GM12875 (cell line): ENCODE data around the gene TNFRSF25.
"Not testable (repeated sequence)": the region's sequence is repeated elsewhere in the genome, so short reads cannot be mapped to it uniquely, and the experiment has no call there.

Source experiments
- H3K4me3 ChIP-seq: one replicate; pipeline ENCODE4 v1.5.1; 2011; ENCODE audit warnings: low read depth, low read length, control low read depth
- TF ChIP-seq, protein P1 (sequence below): IDR thresholded peaks from 2 replicates; pipeline ENCODE4 v1.5.1; 2011; ENCODE audit warnings: low read depth, mild to moderate bottlenecking, control low read depth, inconsistent platforms, low read length, moderate library complexity, borderline replicate concordance; ENCODE audit not compliant: insufficient read depth

The TNFRSF25 gene

DNA sequence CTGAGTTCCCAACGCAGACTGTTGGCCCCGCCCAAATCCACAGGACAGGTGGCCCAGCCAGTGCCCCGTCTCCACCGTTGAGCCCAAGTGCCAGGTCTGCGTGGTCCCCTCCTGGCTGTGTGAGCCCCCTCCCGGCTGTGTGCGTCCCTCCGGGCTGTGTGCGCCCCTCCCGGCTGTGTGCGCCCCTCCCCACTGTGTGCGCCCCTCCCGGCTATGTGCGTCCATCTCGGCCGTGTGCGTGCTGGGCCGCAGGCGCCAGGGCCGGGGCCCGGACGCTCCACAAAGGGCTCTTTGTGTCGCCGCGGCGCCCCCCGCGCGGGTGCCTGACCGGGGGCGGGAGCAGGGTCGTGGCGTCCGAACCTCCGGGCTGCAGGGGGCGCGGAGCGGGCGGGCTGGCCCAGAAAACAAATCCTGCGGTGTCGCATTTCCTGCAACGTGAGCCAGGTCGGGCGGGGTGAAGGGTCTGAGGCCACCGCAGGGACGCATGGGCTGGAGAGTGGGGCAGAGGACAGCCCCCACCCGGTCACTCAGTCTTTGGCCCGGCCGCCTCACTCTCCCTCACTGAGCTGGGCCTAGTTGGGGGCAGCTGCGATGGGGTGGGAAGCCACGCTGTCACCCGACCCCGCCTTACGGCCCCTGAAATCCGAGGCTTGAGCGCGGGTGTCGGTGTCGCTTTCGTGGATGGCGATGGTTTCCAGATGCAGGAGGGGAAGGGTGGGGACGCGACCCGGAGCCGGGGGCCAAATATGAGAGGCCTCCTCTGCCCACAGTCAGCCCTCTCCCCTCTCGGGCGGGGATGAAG, 18.8 kb downstream of the TNFRSF25 start:
- no peak overlapping the region for H3K4me3 ChIP-seq
- TF ChIP-seq, protein P1, sequence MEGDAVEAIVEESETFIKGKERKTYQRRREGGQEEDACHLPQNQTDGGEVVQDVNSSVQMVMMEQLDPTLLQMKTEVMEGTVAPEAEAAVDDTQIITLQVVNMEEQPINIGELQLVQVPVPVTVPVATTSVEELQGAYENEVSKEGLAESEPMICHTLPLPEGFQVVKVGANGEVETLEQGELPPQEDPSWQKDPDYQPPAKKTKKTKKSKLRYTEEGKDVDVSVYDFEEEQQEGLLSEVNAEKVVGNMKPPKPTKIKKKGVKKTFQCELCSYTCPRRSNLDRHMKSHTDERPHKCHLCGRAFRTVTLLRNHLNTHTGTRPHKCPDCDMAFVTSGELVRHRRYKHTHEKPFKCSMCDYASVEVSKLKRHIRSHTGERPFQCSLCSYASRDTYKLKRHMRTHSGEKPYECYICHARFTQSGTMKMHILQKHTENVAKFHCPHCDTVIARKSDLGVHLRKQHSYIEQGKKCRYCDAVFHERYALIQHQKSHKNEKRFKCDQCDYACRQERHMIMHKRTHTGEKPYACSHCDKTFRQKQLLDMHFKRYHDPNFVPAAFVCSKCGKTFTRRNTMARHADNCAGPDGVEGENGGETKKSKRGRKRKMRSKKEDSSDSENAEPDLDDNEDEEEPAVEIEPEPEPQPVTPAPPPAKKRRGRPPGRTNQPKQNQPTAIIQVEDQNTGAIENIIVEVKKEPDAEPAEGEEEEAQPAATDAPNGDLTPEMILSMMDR: no peak

DNA sequence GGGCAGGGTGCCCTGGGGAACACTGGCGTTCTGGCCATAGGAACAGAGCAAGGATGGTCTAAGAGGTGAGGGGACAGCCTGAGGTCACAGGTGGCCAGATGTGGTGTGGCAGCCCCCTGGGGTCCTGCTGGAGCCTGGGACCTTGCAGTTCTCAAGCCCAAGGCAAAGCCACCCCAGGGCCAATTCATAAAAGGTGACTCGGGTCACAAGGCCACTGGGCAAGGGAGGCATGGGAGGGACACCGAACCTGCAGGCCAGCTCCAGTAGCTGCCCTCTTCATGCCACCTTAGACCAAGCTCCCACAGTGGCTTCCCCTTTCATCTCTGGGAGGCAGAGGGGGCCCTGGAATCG, 19.3 kb downstream of the TNFRSF25 start:
- TF ChIP-seq, protein P1: no peak
- no peak overlapping the region for H3K4me3 ChIP-seq

DNA sequence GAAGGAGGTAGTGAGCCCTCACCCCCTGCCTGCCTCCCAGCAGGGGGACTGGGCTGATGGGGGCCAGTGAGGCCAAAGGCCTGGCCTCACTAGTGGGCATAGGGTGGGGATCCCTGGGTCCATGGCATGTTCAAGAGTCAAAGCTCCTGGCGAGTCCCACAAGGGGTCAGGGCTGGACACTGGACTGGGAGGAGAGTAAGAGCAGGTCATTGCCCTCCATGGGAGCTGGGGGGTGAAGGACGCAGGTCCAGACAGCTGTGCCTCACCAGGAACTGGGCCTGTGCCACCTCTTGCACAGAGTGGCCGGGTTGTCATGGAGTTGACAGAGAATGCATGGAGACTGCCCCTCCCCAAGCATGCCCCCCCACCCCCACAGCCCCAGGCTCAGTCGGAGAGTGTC, 20.0 kb downstream of the TNFRSF25 start:
- not testable (repeated sequence) for H3K4me3 ChIP-seq

DNA sequence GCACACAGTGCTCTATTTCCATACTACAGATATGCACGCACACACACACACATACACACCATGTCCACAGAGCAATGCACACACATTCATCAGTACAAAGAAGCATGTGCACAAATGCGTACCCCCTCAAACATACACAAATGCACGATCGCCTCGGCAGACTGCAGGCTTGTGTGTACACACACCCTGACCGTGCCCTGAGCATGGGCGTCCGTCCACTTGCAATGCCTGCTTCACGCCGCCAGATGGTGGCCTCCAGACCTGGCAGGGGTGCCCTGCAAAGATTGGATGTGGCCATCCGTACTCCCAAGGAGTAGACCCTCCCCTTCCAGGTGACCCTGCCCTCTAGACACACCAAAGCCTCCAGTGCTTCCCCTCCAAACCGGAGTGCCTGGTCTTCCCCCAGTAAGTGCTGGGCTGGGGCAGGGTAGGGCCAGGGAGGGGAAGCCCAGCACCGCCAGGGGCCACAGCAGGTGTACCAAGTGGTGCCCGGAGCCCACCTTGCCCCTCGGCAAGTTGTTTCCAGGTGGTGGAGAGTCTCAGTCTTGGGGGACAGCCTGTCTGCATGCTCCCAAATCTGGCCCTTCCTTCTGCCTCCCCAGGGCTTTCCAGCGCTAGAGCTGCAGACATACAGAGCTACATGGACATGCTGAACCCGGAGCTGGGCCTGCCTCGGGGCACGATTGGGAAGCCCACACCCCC, 20.8 kb downstream of the TNFRSF25 start:
- TF ChIP-seq, protein P1: peak; percentile 56; the same call in 1 of the 2 replicates
- H3K4me3 ChIP-seq: no peak overlapping the region

DNA sequence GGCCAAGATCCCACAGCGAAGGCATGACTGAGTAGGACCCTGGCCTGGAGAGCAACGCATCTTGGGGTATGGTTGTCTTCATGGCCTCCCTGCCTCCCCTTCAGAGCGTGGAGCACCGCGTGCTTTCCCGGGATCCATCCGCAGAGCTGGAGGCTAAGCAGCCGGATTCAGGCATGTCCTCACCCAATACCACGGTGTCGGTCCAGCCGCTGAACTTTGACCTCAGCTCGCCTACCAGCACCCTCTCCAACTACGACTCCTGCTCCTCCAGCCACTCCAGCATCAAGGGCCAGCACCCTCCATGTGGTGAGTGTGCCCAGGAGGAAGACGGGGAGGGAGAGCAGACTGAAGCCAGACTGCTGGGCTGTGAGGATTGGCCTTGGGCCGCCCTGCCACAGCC, 21.6 kb downstream of the TNFRSF25 start:
- TF ChIP-seq, protein P1: no peak
- H3K4me3 ChIP-seq: no peak overlapping the region

DNA sequence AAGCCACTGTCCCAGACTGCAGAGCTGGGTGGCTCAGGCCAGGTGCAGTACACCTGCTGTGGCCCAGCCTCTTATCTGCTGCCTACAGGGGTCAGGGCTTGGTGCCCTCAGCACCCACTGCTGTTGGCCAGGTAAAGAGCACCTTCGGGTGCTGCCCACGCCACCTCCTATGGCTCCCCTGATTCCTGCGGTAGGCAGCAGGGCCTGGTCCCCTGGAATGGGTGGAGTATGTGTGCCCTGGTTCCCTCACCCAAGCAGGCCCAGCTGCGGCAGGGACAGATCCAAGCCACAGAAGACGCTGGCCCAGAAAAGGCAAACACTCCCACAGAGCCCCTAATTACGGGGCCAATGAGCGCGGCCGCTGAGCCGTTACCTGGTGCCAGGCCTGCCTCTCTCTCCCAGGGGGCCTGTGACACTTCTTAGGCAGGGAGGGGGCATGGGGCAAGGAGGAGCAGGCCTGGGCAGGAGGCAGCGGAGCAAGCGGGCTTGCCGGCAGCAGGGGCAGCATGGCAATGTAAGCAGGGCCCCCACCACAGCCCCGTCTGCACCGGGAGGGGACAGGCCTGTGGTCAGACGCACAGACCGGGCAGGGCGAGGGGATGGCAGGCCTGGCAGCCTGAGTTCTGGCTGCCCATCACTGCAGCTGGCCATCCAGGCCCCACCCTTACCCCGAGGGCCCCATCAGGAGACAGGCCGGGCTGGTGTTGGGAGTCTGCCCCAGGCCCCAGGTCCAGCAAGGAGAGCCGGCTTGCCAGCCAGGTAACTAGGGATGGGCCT, 22.4 kb downstream of the TNFRSF25 start:
- TF ChIP-seq, protein P1: no peak
- no peak overlapping the region for H3K4me3 ChIP-seq

DNA sequence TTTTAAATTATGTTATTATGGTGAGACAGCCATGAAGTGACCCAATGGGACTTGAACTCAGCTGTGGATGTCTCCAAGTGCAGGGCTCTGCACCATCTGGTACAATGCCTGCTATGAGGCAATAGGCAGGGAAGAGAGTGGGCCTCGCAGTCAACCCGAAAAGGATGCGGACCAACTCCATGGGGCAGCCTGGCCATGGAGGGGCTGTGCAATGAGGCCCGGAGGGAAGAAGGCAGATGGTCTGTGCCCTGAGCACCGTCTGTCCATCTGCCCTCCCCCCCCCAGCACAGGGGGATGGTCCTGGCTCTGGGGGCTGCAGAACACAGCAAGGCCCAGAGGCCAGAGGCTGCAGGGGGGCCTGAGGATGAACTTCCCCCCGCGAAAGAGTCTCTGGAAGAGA, 24.4 kb downstream of the TNFRSF25 start:
- H3K4me3 ChIP-seq: no peak overlapping the region
- TF ChIP-seq, protein P1: no peak
